Fibroblast of the aortic adventitia (primary cell): ENCODE results near the gene H1-8. TPM values are rescaled to one million over a fixed set of nuclear protein-coding genes. Genes with fewer than 3 reads are reported as not detected.
A peak's percentile ranks its signal among the peaks of the same experiment; 100 is the strongest.

Source experiments
- DNase-seq: peaks from one replicate; pipeline ENCODE4 v3.0.0-alpha.2; 2010; ENCODE audit warnings: low read depth
- H3K4me3 ChIP-seq: 2 replicates; pipeline ENCODE4 v1.5.1; 2011; ENCODE audit warnings: low read depth, mild to moderate bottlenecking, control low read depth, low read length, moderate library complexity
- total RNA-seq: library from RNA; depleted of rRNA; stranded (reverse); fragments of >200 nt; gene quantifications from 2 replicates; pipeline ENCODE4 v1.2.3, GENCODE V29; 2012; ENCODE audit warnings: low replicate concordance
- TF ChIP-seq, protein P1 (sequence below): IDR thresholded peaks from 2 replicates; pipeline ENCODE4 v1.5.1; 2011; ENCODE audit warnings: mild to moderate bottlenecking, low read length, control low read depth, inconsistent platforms; ENCODE audit not compliant: insufficient read depth

H1-8 gene
- total RNA-seq, 1 donor: not detected

DNA sequence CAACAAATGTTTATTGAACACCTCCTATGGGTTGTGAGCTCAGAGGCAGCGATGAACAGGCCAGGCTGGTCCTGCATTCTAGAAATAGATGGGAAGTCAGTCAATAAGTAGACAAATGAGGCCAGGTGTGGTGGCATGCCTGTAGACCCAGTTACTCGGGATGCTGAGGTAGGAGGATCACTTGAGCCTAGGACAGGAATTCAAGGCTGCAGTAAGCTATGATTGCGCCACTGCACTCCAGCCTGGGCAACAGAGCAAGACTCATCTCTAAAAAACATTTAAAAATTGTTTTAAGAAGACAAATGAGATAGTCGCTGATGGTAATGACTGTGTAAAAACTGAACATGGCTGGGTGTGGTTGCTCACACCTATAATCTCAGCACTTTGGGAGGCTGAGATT lies 18.9 kb upstream of the H1-8 start:
- no peak overlapping the region for H3K4me3 ChIP-seq
- TF ChIP-seq, protein P1, sequence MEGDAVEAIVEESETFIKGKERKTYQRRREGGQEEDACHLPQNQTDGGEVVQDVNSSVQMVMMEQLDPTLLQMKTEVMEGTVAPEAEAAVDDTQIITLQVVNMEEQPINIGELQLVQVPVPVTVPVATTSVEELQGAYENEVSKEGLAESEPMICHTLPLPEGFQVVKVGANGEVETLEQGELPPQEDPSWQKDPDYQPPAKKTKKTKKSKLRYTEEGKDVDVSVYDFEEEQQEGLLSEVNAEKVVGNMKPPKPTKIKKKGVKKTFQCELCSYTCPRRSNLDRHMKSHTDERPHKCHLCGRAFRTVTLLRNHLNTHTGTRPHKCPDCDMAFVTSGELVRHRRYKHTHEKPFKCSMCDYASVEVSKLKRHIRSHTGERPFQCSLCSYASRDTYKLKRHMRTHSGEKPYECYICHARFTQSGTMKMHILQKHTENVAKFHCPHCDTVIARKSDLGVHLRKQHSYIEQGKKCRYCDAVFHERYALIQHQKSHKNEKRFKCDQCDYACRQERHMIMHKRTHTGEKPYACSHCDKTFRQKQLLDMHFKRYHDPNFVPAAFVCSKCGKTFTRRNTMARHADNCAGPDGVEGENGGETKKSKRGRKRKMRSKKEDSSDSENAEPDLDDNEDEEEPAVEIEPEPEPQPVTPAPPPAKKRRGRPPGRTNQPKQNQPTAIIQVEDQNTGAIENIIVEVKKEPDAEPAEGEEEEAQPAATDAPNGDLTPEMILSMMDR: no peak
- no peak for DNase-seq

DNA sequence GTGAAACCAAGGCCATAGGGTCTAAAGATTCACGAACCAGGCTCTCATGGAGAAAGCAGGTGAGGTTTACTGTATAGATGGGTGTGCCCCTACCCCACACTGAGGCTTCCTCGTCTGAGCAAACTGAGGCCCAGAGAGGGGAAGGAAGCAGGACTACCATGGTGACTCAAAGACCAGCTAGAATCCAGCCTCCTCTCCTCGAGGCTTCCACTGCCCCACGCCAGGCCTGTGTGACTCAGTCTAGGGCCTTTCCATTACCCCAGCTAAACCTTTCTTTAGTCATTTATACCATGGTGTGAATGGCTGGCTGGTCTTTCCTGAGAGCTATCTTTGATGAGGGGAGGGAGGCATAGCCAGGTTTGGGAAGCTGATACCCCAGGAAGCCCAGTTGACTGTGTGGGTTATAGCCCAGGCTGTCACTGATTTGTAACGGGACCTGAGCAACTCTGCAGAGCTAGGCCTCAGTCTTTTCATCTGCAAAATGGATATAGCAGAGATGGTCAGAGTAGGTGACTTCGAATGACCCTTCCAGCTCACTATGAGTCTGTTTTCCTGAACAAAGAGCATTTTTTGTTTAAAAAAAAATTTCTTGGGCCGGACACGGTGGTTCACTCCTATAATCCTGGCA lies 17.5 kb upstream of the H1-8 start:
- TF ChIP-seq, protein P1: no peak
- H3K4me3 ChIP-seq: no peak overlapping the region
- peak; percentile 52 for DNase-seq

DNA sequence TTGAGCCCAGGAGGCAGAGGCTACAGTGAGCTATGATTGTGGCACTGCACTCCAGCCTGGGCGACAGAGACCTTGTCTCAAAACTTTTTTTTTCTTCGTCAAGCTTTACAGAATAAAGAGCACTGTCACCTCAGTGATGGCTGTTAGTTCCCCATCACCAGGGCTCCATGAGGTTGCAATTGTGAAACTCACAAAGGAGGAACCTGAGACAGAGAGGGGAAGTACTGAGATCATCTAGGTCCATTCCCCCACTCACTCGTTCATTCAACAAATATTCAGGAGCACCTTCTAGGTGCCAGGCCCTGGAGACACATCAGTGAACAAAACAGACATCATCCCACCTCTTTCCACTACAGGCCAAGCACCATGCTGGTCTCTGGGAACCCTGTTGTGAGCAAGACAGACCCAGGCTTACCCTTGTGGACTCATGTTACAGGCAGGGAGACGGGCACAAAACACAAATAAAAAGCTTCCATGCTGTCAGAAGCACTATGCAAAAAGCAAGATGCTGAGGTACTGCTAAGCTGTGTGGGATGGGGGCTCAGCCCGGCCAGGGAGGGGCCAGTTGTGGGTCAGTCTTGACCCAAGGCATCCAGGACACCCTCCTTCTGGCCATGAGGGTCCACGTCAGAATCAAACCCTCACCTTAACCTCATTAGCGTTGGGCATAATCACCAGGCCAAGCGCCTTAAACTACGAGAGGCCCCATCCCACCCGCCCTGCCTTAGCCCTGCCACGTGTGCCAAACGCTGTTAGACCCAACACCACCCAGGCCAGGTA lies 16.7 kb upstream of the H1-8 start:
- TF ChIP-seq, protein P1: no peak
- DNase-seq: no peak
- H3K4me3 ChIP-seq: no peak overlapping the region

DNA sequence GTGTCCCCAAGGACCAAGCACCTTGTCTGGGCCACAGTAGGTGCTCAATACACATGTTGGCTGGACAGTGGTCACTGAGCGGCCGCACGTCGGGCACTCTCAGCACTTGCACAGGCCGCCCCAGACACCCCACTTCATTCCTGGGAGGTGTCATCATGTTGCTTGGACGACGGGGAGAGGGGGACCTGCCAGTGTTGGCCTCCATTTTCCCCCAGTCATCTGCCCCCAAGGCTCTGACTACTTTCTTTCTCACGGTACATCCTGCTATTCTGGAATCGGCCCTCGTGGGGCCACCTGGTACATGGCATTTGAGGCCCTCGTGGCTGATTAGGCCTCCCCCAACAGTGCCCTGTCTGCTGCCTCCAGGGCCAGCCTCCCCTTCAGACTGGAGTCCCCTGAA lies 15.7 kb upstream of the H1-8 start:
- no peak overlapping the region for H3K4me3 ChIP-seq
- TF ChIP-seq, protein P1: no peak
- no peak for DNase-seq

DNA sequence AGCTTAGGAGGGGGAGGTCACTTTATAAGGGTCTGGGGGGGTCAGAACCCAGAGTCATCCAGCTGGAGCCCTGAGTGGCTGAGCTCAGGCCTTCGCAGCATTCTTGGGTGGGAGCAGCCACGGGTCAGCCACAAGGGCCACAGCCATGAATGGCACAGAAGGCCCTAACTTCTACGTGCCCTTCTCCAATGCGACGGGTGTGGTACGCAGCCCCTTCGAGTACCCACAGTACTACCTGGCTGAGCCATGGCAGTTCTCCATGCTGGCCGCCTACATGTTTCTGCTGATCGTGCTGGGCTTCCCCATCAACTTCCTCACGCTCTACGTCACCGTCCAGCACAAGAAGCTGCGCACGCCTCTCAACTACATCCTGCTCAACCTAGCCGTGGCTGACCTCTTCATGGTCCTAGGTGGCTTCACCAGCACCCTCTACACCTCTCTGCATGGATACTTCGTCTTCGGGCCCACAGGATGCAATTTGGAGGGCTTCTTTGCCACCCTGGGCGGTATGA lies 14.3 kb upstream of the H1-8 start, which contains the start of gene RHO:
RHO (plus strand) TSS at position 51 of the 512 bp plus-strand sequence; CDS start at position 146, 95 bp downstream.
- no peak for DNase-seq
- TF ChIP-seq, protein P1: no peak
- H3K4me3 ChIP-seq: no peak within 1 kb of the TSS

DNA sequence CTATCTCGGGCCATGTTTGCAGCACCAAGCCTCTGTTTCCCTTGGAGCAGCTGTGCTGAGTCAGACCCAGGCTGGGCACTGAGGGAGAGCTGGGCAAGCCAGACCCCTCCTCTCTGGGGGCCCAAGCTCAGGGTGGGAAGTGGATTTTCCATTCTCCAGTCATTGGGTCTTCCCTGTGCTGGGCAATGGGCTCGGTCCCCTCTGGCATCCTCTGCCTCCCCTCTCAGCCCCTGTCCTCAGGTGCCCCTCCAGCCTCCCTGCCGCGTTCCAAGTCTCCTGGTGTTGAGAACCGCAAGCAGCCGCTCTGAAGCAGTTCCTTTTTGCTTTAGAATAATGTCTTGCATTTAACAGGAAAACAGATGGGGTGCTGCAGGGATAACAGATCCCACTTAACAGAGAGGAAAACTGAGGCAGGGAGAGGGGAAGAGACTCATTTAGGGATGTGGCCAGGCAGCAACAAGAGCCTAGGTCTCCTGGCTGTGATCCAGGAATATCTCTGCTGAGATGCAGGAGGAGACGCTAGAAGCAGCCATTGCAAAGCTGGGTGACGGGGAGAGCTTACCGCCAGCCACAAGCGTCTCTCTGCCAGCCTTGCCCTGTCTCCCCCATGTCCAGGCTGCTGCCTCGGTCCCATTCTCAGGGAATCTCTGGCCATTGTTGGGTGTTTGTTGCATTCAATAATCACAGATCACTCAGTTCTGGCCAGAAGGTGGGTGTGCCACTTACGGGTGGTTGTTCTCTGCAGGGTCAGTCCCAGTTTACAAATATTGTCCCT lies 13.4 kb upstream of the H1-8 start:
- DNase-seq: peak; percentile 6

More for the DNA sequence above, 13.4 kb upstream of the H1-8 start:
- TF ChIP-seq, protein P1: no peak
- no peak overlapping the region for H3K4me3 ChIP-seq
